Ureter (tissue), 1 donor: ENCODE results near the gene DHRS12. TPM values are rescaled to one million over a fixed set of nuclear protein-coding genes. Genes with fewer than 3 reads are reported as not detected.
A peak's percentile ranks its signal among the peaks of the same experiment; 100 is the strongest.

ENCODE experiments used
- DNase-seq: peaks from one replicate; pipeline ENCODE4 v3.0.0-alpha.2; 2020; ENCODE audit warnings: low spot score
- total RNA-seq: library from RNA; stranded (reverse); gene quantifications from one replicate; pipeline ENCODE4 v1.2.4, GENCODE V29; 2023
- donor health status: DM: yes; HTN: yes; CAD: no.

The DHRS12 gene
- total RNA-seq, 1 donor from 2014 or later: 23.3 TPM

DNA sequence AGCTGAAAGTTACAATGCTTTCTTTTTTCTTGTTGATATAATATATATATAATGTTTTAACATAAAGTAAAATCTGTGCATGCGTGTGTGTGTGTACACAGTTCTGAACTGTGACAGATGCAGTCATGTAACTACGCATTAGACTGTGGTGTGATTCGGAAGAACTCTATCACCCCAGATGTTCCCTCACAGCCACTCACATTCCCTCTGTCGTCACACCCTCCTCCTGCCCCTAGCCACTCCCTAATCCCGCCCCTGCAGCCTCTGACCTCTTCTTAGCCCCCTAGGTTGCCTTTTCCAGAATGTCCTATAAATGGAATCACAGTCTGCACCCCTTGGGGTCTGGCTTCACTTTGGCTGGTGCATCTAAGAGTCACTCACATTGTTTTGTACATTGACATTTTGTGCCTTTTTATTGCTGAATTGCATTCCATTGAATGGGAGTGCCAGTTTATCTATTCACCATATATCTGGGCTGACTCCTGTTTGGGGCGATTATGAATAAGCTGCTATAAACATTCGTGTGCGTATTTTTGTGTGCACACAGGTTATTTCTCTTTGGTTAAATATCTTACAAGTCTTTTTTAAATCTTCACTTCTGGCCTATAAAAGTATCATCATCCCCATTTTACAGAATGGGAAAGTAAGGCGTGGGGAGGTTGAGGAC is 20.4 kb downstream of the DHRS12 start:
- no peak for DNase-seq

DNA sequence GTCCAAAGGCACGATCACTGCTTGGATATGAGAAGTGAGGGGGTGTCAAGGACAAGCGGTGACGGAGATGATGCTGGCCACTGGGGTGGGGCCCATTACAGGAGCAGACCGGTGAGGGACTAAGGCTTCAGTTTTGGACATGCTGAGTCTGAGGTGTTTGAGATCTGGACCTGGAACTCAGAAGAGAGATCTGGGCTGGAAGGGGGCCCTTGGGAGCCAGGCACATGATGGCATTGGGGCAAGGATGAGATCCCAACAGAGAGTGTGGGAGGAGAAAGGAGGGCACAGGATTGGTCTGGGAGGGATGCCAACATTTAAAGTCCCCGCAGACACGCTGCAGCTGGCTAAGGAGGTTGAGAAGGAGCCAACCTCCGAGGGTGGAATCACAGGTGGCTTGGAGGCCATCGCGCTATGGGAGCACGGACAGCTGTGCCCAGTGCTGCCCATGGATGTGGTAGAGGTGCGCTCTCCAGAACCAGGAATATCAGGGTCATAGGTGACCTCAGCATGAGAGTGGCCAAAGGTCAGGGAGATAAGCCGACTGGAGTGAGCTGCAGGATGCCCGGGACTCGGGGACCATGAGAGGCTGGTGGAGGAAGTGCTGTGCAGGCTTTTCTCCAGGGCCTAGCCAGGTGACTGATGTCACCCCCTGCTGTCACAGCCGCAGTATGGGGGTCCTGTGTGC is 21.8 kb downstream of the DHRS12 start:
- no peak for DNase-seq

DNA sequence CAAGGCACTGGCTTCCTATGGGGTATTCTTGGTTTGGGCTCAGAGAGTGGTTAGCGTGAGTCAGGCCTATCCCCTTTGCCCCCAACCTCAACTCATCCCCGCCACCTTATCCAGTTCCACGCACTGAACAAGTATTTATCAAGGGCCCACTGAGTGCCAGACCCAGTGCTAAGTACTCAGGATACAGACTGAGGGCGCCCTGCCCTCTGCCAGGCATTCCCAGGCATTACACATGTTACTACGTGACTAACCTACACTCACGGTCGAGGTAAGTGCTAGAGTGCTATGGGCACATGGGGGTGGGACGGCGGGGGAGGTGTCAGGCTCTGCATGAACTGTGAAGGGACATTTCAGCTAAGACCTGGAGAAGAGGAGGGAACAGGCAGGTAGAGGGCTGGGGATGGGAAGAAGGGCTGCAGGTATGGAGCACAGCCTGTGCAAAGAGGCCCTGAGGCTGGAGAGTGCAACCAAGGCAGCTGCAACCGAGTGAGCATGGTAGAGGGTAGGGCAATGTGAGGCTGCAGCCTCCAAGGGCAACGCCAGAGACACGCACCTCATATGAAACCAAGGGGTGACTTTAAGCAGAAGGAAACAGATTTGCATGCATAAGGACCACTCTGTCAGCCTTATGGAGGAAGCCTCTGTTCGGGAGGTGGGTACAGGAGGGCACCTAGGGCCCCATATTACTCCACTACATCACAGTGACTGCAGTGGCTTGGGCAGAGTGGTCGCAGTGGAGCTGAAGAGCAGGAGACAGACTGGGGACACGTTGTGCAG is 22.5 kb downstream of the DHRS12 start:
- no peak for DNase-seq

DNA sequence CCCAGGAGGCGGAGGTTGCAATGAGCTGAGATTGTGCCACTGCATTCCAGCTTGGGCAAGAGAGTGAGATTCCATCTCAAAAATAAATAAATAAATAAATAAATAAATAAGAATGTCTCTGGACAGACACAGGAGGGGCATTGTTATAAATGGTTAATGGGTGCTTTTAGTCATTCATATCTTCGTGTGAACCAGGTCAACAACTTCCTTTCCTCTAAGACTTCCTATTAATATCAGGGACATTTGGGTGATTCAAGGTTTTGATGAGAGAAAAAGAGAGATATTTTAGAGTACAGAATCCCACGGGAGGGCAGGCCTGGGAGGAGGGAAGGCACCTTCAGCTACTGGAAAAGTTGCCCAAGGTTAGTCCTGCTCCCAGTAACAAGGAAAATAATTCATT is 23.9 kb downstream of the DHRS12 start:
- DNase-seq: no peak

DNA sequence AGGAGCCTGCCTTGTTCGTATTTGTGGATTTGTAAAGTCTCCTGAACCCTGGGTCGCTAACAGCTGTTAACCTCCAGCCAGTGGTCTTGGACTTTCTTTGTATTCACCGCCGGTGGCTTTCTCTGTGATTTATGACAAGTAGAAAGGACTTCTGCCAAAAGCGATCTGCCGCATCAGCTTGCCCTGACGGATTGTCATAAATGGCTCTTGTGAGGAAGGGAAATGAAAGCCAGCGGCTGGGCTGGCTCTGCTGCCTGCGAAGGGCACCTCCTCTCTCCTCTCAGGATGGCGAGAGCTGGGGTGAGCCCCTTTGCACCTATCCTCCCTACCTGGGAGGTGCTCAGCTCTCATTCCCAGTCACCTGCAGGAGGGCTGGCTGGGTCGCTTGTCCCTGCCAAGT is 25.6 kb downstream of the DHRS12 start:
- DNase-seq: no peak

DNA sequence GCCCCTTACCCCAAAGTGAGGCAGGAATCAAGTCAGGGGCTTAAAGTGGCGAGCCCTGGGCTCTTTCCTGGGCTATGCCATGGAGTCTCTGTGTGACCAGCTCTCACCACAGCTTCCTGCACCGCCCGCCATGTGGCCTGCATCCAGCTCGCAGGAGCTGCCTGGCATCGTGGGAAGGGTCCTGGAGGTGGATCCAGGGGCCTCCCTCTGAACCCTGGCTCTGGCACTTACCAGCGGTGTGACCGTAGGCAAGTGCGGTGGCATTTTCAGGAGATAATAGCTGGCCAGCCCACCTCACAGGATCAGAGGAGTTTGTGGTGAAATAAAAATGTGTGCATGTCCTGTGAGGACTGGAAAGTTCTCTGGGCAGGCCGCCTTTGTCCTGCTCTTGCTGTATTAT is 26.0 kb downstream of the DHRS12 start:
- DNase-seq: no peak

DNA sequence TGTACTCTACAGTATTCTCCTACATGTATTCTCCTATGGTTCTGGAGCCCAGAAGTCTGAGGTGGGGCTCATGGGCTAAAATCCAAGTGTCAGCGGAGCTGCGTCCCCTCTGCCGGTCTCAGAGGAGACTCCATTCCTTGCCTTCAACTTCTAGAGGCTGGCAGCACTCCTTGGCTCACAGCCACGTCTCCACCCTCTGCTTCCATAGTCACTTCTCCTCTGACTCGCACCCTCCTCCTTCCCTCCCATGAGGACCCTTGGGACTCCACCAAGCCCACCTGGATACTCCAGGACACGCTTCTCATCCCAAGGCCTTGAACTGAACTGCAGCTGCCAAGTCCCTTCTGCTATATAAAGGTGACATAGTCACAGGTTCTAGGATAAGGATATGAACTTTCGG is 27.8 kb downstream of the DHRS12 start:
- no peak for DNase-seq

DNA sequence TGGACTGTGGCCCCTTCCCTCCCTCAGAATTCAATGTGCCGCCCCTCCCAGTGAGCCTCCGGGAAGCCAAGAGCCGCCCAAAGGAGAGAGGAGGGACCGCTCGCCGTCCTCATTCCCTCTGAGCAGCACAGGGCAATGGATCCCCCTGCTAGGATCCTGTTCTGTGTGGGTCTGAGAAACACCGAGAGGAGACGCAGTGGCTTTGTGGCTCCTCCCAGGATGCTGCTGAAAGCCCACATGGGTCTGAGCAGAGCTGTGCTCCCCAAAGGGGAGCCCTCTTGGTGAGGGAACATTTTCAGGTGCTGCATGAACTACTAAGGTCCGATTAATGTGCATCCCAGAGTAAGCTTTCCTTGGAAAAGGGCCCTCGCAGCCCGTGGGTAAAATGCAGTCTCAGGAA is 30.4 kb downstream of the DHRS12 start:
- no peak for DNase-seq

DNA sequence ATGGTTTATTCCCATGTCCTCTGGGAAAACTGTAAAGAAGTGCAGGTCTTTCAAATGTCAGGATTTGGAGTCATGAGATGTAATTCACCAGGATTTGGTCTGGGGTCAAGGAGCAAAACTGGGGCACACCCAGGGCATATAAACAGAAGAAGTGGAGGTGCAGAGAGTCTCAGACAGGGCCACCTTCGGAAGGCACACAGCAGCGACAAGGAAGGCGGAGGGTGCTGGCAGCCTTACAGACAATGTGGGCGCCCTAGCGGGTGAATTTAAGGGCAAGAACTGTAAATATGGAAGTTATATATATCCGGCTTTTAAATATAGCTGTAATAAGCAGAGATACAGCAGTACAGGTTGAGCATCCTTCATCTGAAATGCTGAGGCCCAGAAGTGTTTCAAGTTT is 31.2 kb downstream of the DHRS12 start:
- no peak for DNase-seq

DNA sequence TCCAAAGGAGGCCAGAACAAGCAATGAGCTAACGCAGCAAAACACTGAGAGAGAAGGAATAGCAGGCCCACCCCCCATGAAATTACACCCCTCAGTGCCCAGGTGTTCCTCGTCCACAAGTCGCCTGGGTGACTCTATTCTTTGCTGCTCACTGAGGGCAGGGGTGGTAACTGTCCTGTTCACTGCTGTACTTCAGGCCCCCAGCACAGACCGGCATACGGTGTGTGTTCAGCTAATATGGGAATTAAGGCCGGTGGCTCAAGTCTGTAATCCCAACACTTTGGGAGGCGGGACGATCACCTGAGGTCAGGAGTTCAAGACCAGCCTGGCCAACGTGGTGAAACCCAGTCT is 31.9 kb downstream of the DHRS12 start:
- no peak for DNase-seq

DNA sequence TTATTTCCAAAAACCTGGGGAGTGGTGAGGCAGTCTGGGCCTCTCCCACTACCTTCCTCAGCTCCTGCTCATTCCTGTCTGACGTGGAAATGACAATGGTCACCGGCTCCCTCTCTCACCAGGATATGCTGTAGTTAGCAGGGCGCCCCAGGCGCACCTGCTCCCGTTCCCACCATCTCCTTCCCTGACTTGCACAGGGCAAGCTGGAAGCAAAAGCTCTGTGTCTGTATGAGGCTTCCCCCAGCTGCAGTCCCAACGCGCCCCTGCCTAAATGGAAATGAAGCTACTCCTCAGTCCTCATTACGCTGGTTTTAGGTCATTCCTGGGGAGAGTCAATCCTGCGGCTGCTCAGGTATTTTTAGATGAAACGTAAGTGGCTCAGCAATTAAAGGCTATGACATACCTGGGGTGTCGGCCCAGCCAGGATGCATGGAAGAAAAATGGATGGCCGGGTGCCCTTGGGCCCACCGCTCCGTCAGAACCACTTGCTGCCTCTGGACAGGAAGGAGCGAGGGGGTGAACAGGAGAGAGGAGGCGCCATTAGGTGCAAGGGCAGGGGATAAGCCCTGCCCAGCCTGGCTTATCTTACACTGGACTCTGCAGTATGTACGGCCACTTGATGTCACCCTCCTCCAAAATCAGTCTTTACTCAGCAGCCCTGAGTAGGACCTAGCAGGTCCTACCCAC is 32.4 kb downstream of the DHRS12 start:
- no peak for DNase-seq

DNA sequence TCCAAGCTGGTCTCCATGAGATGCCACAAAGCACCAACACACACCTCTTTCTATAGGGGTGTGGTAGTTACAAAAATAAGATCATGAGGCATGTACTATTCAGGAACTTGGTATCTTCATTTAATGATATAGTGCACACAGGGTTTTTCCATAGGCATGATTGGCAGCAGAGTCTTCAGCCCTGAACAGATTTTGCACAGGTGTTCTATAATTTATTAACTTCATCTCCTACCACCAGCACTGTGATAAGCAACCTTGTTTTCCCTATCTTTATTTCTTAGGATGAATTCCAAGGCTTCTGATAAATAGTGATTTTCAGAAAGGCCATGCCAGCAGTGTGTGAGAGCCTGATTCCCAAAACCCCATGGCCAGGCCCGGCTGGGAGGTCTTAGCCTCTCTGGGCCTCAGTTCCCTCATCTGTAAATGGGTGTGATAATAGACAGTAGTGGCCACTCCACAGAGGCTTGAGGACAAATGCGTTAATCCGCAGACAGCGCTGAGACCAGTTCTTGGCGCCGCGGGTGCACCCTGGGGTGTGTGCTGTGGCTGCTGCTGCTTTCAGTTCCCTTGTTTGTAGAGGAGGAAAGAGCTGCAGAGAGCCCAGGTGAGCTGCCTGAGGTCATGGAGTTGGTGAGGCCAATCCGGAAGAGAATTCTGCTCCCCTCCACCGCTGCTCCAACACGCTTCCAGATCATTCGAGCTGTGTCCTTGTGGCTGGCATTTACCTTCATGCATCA is 33.1 kb downstream of the DHRS12 start:
- DNase-seq: no peak

DNA sequence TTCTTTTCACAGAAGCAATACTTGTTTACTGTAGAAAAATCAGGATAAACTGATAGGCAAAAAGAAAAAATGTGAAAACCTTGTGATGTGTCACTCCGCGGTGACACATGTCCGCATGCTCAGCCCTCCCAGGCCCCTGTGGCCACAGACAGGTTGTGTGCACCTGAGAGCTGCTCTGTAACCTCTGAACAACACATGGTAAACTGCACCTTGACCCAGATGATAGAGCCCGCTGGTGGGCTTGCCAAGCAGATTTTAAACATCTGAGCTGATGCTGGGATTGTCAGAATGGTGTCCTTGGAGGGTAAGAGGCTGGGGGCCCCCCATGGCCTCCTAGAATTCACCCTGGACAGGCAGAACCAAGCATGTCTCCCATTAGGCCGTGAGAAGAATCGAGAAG is 33.8 kb downstream of the DHRS12 start:
- DNase-seq: no peak

DNA sequence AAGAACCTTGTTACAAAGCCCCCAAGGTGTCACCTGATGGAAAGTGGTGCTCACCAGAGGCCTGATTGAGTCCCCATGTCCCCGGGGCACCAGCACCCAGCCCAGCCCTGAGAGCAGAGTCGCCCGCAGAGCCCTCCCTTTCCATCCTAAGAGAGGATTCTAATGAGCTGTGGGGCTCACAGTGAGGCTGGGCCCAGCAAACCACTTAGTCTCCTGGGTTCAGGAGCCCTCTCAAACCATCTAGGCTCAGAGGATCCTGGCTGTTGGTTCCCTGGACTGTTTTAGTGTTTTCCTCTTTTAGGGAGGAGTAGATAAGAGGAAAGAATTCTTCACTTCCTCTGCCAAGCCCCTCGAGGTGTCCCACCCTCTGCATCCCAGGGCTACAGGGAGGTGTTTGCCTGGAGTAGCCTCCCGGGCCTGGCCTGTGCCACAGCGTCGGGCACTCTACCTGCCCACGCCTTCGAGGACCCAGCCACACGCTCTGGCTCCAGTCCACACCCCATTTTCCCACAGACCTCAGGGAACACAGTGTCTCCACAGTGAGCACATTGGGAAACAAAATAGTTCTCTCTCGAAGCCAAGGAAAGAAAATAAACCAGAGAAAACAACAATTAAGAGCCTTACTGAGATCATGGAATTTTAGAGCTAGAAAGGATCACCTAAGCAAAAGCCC is 34.4 kb downstream of the DHRS12 start:
- peak; percentile 66 for DNase-seq

DNA sequence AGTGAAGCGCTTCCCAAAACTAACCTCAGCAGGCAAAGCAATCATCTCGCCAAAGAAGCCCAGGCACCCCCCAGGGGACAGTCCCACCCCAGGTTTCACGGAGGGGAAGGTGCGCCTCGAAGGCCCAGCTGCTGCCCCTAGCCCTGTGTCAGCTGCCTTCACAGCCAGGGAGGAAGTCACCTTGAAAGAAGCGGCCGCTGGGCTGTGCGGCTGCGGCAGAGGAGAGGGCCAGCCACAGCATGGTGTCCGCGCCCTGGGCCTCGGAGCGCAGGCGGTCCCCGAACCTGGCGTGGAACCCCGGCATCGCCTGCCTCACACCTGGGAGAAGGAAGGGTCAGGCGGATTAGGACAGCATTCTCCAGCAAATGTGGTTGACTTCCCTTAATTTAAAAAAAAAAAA is 35.0 kb downstream of the DHRS12 start:
- DNase-seq: no peak

DNA sequence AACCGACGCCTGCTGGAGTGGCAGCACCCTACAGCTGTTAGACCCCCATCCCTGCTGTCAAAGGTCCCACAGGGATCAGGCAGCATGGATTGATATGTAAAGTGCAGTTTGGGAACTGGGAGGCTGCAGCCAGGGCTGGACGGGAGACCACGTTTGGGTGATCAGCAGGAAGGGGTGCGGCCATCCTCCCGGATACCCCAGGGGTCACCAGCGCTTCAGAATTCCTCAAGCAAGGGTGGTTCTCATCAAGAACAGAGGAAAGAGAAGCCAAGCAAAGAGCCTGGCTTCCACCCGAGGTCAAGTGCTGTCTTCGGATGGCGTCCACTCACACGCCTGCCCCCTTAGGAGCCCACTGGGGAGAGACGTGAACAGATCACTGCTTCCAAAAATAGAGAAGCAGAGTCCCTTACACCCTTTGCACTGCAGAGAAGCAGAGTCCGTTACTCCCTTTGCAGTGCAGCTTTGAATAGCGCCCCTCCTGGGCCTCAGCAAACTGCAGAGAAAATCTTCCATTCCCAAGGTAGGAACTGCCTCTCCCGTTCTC is 35.5 kb downstream of the DHRS12 start:
- no peak for DNase-seq

DNA sequence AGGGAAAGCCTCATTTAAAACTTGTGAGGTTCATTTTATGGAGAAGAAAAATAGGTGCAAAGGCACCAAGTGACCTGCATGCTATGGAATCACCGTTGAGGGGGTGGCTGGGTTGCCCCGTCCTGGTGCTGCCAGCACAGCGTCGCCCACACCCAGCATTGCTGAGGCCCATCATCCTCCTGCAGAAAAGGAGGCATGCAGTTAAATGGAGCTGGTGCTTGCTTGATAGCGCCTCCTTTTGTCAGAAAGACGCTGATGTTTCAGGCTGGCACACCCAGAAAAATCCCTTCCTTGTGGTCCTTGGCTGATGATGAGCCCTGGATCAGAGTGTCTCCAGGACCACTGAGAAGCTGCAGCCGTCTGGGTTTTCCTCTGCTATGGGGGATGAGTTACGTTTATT is 36.9 kb downstream of the DHRS12 start:
- DNase-seq: no peak

DNA sequence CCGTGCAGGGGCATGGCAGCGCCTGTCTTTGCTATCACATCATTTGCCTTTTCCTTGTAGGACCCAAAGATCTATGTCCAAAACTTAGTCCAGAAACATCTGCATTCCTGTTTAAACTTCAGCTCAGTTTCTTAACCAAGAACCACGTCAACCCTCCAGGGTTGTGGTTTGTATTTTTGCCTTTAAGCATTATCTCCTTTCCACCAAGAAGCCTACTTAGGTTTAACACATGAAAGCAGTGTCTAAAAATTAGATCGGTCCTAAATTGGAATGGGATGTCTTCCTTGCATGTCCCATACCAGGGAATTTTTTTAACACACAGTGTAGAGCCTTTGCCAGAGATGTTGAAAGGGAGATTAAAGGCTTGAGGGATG is 38.8 kb downstream of the DHRS12 start:
- no peak for DNase-seq

DNA sequence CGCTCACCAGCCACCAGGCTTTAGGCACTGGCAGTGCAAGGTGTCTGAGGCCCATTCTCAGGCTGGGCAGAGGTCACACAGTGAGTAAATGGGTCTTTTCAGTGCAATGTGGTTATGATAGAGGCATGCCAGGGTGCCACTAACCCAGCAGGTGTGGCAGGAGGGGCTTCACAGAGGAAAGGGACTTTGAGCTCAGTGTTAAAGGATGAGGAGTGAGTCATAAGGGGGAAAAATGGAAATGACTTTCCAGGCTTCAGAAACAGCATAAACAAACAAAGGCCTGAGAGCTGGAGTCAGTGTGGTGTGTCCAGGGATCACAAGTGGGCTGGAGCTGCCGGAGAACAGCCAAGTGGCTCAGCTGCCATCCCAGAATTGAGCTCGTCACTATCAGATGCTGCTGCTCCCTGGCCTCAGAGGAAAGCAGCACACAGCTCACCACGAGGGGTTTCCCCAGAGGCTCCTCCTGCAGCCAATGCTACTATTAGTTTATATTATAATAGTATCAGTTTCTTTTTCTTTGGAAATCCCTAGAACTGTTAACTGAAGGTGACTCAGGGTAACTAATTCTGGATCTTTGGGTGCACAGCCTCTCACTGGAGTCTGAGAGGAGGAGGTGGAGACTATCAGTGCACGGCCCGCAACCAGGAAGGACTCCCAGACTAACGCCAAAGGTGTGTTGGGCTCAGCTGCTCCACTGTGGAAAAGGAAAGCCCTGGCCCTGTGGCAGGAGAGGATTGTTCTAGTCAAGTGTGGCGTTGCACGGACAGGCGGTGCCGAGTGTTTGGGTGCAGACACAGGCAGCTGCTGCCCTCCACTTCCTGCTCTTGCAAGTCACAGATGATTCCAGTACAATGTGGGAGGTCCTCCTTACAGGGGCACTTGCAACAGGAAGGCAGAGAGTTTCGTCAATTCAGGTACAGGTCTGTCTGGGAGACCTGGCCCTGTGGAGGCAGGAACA is 39.5 kb downstream of the DHRS12 start:
- DNase-seq: peak; percentile 72

DNA sequence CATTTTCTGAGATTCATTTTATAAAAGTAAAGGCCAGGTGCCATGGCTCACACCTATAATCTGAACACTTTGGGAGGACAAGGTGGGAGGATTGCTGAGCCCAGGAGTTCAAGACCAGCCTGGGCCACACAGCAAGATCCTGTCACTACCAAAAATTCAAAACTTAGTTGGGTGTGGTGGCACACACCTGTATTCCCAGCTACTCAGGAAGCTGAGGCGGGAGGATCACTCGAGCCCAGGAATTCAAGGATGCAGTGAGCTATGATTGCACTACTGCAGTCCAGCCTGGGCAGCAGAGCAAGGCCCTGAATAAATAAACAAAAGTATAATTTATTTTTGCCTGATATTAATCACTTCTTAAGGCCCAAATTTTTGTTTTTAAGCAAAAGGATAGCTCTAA is 40.5 kb downstream of the DHRS12 start:
- DNase-seq: no peak
